ENCODE results near the gene SEC14L6. TPM values are rescaled to one million over a fixed set of nuclear protein-coding genes. Genes with fewer than 3 reads are reported as not detected.
A peak's percentile ranks its signal among the peaks of the same experiment; 100 is the strongest.
"Not testable (repeated sequence)": the region's sequence is repeated elsewhere in the genome, so short reads cannot be mapped to it uniquely, and the experiment has no call there.

The SEC14L6 gene
- 20.3 and 37.3 TPM in 2 replicates for total RNA-seq

GRCh38 chr22:30546616-30547015, at the start of gene SEC14L6:
Gene SEC14L6, minus strand, starts transcription at chr22:30546741. Its CDS starts 59 bp downstream, at chr22:30546682.
- DNase-seq (ENCODE audit: low read depth) = no peak

- no peak for DNase-seq (ENCODE audit: low read depth)
Observed at GRCh38 chr22:30596199-30596598, 49.7 kb upstream of the SEC14L6 start.

- not testable (repeated sequence) for DNase-seq (ENCODE audit: low read depth)
Observed at GRCh38 chr22:30592360-30592713, 45.8 kb upstream of the SEC14L6 start.

GRCh38 chr22:30591588-30592359, 45.2 kb upstream of the SEC14L6 start, which contains the start of gene PES1:
Gene PES1, minus strand, starts transcription at chr22:30591910. Its CDS starts 77 bp downstream, at chr22:30591833.
- peak; percentile 95 for DNase-seq (ENCODE audit: low read depth)

GRCh38 chr22:30591191-30591587, 44.6 kb upstream of the SEC14L6 start:
- no peak for DNase-seq (ENCODE audit: low read depth)

GRCh38 chr22:30586414-30586813, 39.9 kb upstream of the SEC14L6 start:
- DNase-seq (ENCODE audit: low read depth) = no peak

GRCh38 chr22:30584441-30584840, 37.9 kb upstream of the SEC14L6 start:
- DNase-seq (ENCODE audit: low read depth) = no peak

GRCh38 chr22:30582788-30583545, 36.4 kb upstream of the SEC14L6 start:
- DNase-seq (ENCODE audit: low read depth) = no peak

- DNase-seq (ENCODE audit: low read depth) = no peak
Observed at GRCh38 chr22:30582051-30582450, 35.5 kb upstream of the SEC14L6 start.

GRCh38 chr22:30580896-30581295, 34.4 kb upstream of the SEC14L6 start:
- no peak for DNase-seq (ENCODE audit: low read depth)

- no peak for DNase-seq (ENCODE audit: low read depth)
Observed at GRCh38 chr22:30578481-30578880, 31.9 kb upstream of the SEC14L6 start.

GRCh38 chr22:30575859-30576258, 29.3 kb upstream of the SEC14L6 start:
- no peak for DNase-seq (ENCODE audit: low read depth)

- DNase-seq (ENCODE audit: low read depth) = no peak
Observed at GRCh38 chr22:30574997-30575671, 28.6 kb upstream of the SEC14L6 start.

- peak; percentile 56 for DNase-seq (ENCODE audit: low read depth)
Observed at GRCh38 chr22:30574095-30574981, 27.8 kb upstream of the SEC14L6 start, which contains the start of gene GAL3ST1. Gene GAL3ST1, minus strand, starts transcription at chr22:30574665. Its CDS starts 17,273 bp downstream, at chr22:30557392.

GRCh38 chr22:30573594-30574094, 27.1 kb upstream of the SEC14L6 start:
- DNase-seq (ENCODE audit: low read depth) = no peak

- DNase-seq (ENCODE audit: low read depth) = peak; percentile 67
Observed at GRCh38 chr22:30572840-30573593, 26.5 kb upstream of the SEC14L6 start.

- DNase-seq (ENCODE audit: low read depth) = no peak
Observed at GRCh38 chr22:30572210-30572609, 25.7 kb upstream of the SEC14L6 start.

- DNase-seq (ENCODE audit: low read depth) = no peak
Observed at GRCh38 chr22:30569674-30570202, 23.2 kb upstream of the SEC14L6 start.

- no peak for DNase-seq (ENCODE audit: low read depth)
Observed at GRCh38 chr22:30568137-30568805, 21.7 kb upstream of the SEC14L6 start.

Data from renal cortical epithelial cell (primary cell).